A673 (cell line): ENCODE data around the gene FAM209B. TPM values are rescaled to one million over a fixed set of nuclear protein-coding genes. Genes with fewer than 3 reads are reported as not detected.

Experiments used
- BruUV-seq: library from RNA; stranded (reverse); fragments of 400-500 nt; replicated peaks from 2 replicates; lab custom pipeline; 2021; lab: Mats Ljungman, UMichigan
- CTCF ChIA-PET: fragments of 300-600 bp; sonication (Branson Sonifier 250); formaldehyde crosslinking; loops from one replicate; lab custom pipeline; 2022; ENCODE audit warnings: antibody characterized with exemption; lab: Charles Lee
- POLR2A ChIA-PET: fragments of 300-600 bp; sonication (Branson Sonifier 250); formaldehyde crosslinking; loops from one replicate; lab custom pipeline; 2022; ENCODE audit warnings: antibody characterized with exemption; ENCODE audit not compliant: low non-redundant PET; lab: Charles Lee
- DNase-seq: peaks from one replicate; pipeline ENCODE4 v3.0.0-alpha.2; 2015; ENCODE audit warnings: low spot score
- H3K27ac ChIP-seq: fragments of 200-600 bp; sonication (generic); 2 replicates; pipeline ENCODE4 v1.5.1; 2016; ENCODE audit warnings: mixed run types, low read depth, mild to moderate bottlenecking, mixed read lengths, antibody characterized with exemption, low read length; ENCODE audit not compliant: poor library complexity, severe bottlenecking
- H3K27me3 ChIP-seq: fragments of 200-600 bp; sonication (generic); replicated peaks from 2 replicates; pipeline ENCODE4 v1.6.1; 2017; ENCODE audit warnings: mixed run types, low read depth, mild to moderate bottlenecking, mixed read lengths, antibody characterized with exemption, low read length; ENCODE audit not compliant: insufficient read depth, poor library complexity
- H3K36me3 ChIP-seq: fragments of 200-600 bp; sonication (generic); 2 replicates; pipeline ENCODE4 v1.6.1; 2016; ENCODE audit warnings: mixed run types, mild to moderate bottlenecking, mixed read lengths, antibody characterized with exemption, low read length; ENCODE audit not compliant: insufficient read depth, poor library complexity, severe bottlenecking
- H3K4me1 ChIP-seq: fragments of 200-600 bp; sonication (generic); 2 replicates; pipeline ENCODE4 v1.6.1; 2017; ENCODE audit warnings: mixed run types, mild to moderate bottlenecking, mixed read lengths, antibody characterized with exemption, low read length; ENCODE audit not compliant: insufficient read depth, poor library complexity, severe bottlenecking
- H3K4me3 ChIP-seq: fragments of 200-600 bp; sonication (generic); 2 replicates; pipeline ENCODE4 v1.5.1; 2016; ENCODE audit warnings: low read depth, mixed run types, mild to moderate bottlenecking, mixed read lengths, low read length; ENCODE audit not compliant: poor library complexity, severe bottlenecking
- H3K9me3 ChIP-seq: fragments of 200-600 bp; sonication (generic); 2 replicates; pipeline ENCODE4 v1.6.1; 2016; ENCODE audit warnings: mixed run types, low read depth, mild to moderate bottlenecking, mixed read lengths, antibody characterized with exemption, low read length; ENCODE audit not compliant: poor library complexity, severe bottlenecking
- EZH2 ChIP-seq: fragments of 200-600 bp; sonication (generic); IDR thresholded peaks from 2 replicates; pipeline ENCODE4 v1.6.1; 2017; ENCODE audit warnings: borderline replicate concordance, low read depth, mild to moderate bottlenecking, mixed read lengths, antibody characterized with exemption, low read length; ENCODE audit not compliant: poor library complexity, severe bottlenecking
- intact Hi-C: fragments of 100-400 bp; cut with micrococcal nuclease; formaldehyde crosslinking; loops from one replicate; pipeline ENCODE4 v1.10.0; 2022; ENCODE audit not compliant: unreplicated experiment
- total RNA-seq: library from RNA; stranded (reverse); gene quantifications from 2 replicates; pipeline ENCODE4 v1.2.3, GENCODE V29; 2021
- TF ChIP-seq, protein P1 (sequence below): fragments of 300-800, 200-600 bp; sonication (generic); conservative IDR thresholded peaks from 2 replicates; pipeline ENCODE4 v1.5.1; 2017; ENCODE audit warnings: low read depth, mild to moderate bottlenecking, antibody characterized with exemption, low read length, moderate library complexity, mixed read lengths

FAM209B gene
- total RNA-seq, 1 experiment from 2014 or later, result 0.45 TPM

- H3K4me3 ChIP-seq, result no peak overlapping the region
- TF ChIP-seq, protein P1, sequence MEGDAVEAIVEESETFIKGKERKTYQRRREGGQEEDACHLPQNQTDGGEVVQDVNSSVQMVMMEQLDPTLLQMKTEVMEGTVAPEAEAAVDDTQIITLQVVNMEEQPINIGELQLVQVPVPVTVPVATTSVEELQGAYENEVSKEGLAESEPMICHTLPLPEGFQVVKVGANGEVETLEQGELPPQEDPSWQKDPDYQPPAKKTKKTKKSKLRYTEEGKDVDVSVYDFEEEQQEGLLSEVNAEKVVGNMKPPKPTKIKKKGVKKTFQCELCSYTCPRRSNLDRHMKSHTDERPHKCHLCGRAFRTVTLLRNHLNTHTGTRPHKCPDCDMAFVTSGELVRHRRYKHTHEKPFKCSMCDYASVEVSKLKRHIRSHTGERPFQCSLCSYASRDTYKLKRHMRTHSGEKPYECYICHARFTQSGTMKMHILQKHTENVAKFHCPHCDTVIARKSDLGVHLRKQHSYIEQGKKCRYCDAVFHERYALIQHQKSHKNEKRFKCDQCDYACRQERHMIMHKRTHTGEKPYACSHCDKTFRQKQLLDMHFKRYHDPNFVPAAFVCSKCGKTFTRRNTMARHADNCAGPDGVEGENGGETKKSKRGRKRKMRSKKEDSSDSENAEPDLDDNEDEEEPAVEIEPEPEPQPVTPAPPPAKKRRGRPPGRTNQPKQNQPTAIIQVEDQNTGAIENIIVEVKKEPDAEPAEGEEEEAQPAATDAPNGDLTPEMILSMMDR, result no peak
- TF ChIP-seq EZH2, result no peak
- no peaks in the 10 kb centered on the region for H3K9me3 ChIP-seq
- ChIA-PET CTCF (no interaction called here), POLR2A (no interaction called here)
- H3K36me3 ChIP-seq, result no peaks in the 10 kb centered on the region
- no peak for DNase-seq
- intact Hi-C loops, result no loop called here
- H3K27ac ChIP-seq, result no peak overlapping the region
- no peaks in the 10 kb centered on the region for H3K27me3 ChIP-seq
- H3K4me1 ChIP-seq, result no peaks in the 10 kb centered on the region
- no TSS peak for BruUV-seq
These were observed 26.9 kb upstream of the FAM209B start for GRCh38 chr20:56506103-56506502.

GRCh38 chr20:56511926-56512325 is 21.1 kb upstream of the FAM209B start:
- ChIA-PET POLR2A (no interaction called here), CTCF (no interaction called here)
- H3K9me3 ChIP-seq, result no peaks in the 10 kb centered on the region
- TF ChIP-seq, protein P1, result no peak
- TF ChIP-seq EZH2, result no peak
- no peak overlapping the region for H3K27ac ChIP-seq
- H3K36me3 ChIP-seq, result peaks cover 4% of the 10 kb centered on the region
- intact Hi-C loops, result no loop called here
- no TSS peak for BruUV-seq
- no peaks in the 10 kb centered on the region for H3K27me3 ChIP-seq
- H3K4me3 ChIP-seq, result no peak overlapping the region
- DNase-seq, result no peak
- no peaks in the 10 kb centered on the region for H3K4me1 ChIP-seq

- CTCF ChIA-PET, result no interaction called here
- H3K27ac ChIP-seq, result no peak overlapping the region
- POLR2A ChIA-PET, result no interaction called here
These were observed 19.6 kb upstream of the FAM209B start for GRCh38 chr20:56513161-56514150.

More at GRCh38 chr20:56513161-56514150, 19.6 kb upstream of the FAM209B start:
- no peak for DNase-seq
- Histone ChIP-seq H3K36me3 (peaks cover 14% of the 10 kb centered on the region), H3K4me3 (no peak overlapping the region), H3K4me1 (no peaks in the 10 kb centered on the region), H3K9me3 (no peaks in the 10 kb centered on the region), H3K27me3 (no peaks in the 10 kb centered on the region)
- intact Hi-C loops, result no loop called here
- TF ChIP-seq, protein P1, result no peak
- TF ChIP-seq EZH2, result no peak
- BruUV-seq, result no TSS peak
